ENCODE results near the gene AMIGO2.

- no peak for TF ChIP-seq POLR2A (IDR thresholded peaks at IDR 0.05)
- TF ChIP-seq CTCF (IDR thresholded peaks at IDR 0.05), result no peak
Measured at GRCh38 chr12:47028186-47028585, 51.6 kb downstream of the AMIGO2 start.

Data from ovary (tissue), 3 donors.